ENCODE data around the gene UNC13B.

Gene UNC13B

GRCh38 chr9:35342221-35342958 lies 180.6 kb downstream of the UNC13B start:
- peaks cover 6% of the 10 kb centered on the region for H3K4me1 ChIP-seq (ENCODE audit: insufficient read depth, low read length)
- no peaks in the 10 kb centered on the region for H3K27me3 ChIP-seq (ENCODE audit: insufficient read depth, low read length)
- no peaks in the 10 kb centered on the region for H3K36me3 ChIP-seq (ENCODE audit: insufficient read depth, low read depth, low read length)
- no peak overlapping the region for H3K4me3 ChIP-seq (ENCODE audit: low read length)
- no peaks in the 10 kb centered on the region for H3K9me3 ChIP-seq (ENCODE audit: insufficient read depth, low read depth, low read length)
- H3K27ac ChIP-seq (ENCODE audit: low read length), result no peak overlapping the region
- H3K9ac ChIP-seq (ENCODE audit: low read depth, low read length), result no peak overlapping the region

- H3K4me3 ChIP-seq (ENCODE audit: low read length), result no peak overlapping the region
- H3K9me3 ChIP-seq (ENCODE audit: insufficient read depth, low read depth, low read length), result no peaks in the 10 kb centered on the region
- no peak overlapping the region for H3K9ac ChIP-seq (ENCODE audit: low read depth, low read length)
- H3K27me3 ChIP-seq (ENCODE audit: insufficient read depth, low read length), result no peaks in the 10 kb centered on the region
- H3K4me1 ChIP-seq (ENCODE audit: insufficient read depth, low read length), result no peaks in the 10 kb centered on the region
- no peak overlapping the region for H3K27ac ChIP-seq (ENCODE audit: low read length)
- no peaks in the 10 kb centered on the region for H3K36me3 ChIP-seq (ENCODE audit: insufficient read depth, low read depth, low read length)
Observed at GRCh38 chr9:35348109-35348508, 186.3 kb downstream of the UNC13B start.

- H3K4me1 ChIP-seq (ENCODE audit: insufficient read depth, low read length), result no peaks in the 10 kb centered on the region
- H3K36me3 ChIP-seq (ENCODE audit: insufficient read depth, low read depth, low read length), result no peaks in the 10 kb centered on the region
- no peak overlapping the region for H3K9ac ChIP-seq (ENCODE audit: low read depth, low read length)
- no peaks in the 10 kb centered on the region for H3K27me3 ChIP-seq (ENCODE audit: insufficient read depth, low read length)
- no peak overlapping the region for H3K27ac ChIP-seq (ENCODE audit: low read length)
- H3K9me3 ChIP-seq (ENCODE audit: insufficient read depth, low read depth, low read length), result no peaks in the 10 kb centered on the region
- no peak overlapping the region for H3K4me3 ChIP-seq (ENCODE audit: low read length)
Observed at GRCh38 chr9:35349287-35349990, 187.6 kb downstream of the UNC13B start.

GRCh38 chr9:35350212-35350611 lies 188.4 kb downstream of the UNC13B start:
- no peaks in the 10 kb centered on the region for H3K36me3 ChIP-seq (ENCODE audit: insufficient read depth, low read depth, low read length)
- H3K4me1 ChIP-seq (ENCODE audit: insufficient read depth, low read length), result no peaks in the 10 kb centered on the region
- no peaks in the 10 kb centered on the region for H3K27me3 ChIP-seq (ENCODE audit: insufficient read depth, low read length)
- no peak overlapping the region for H3K9ac ChIP-seq (ENCODE audit: low read depth, low read length)
- no peaks in the 10 kb centered on the region for H3K9me3 ChIP-seq (ENCODE audit: insufficient read depth, low read depth, low read length)
- no peak overlapping the region for H3K27ac ChIP-seq (ENCODE audit: low read length)
- H3K4me3 ChIP-seq (ENCODE audit: low read length), result no peak overlapping the region

- H3K27me3 ChIP-seq (ENCODE audit: insufficient read depth, low read length), result no peaks in the 10 kb centered on the region
- no peak overlapping the region for H3K4me3 ChIP-seq (ENCODE audit: low read length)
- H3K9me3 ChIP-seq (ENCODE audit: insufficient read depth, low read depth, low read length), result no peaks in the 10 kb centered on the region
- no peaks in the 10 kb centered on the region for H3K4me1 ChIP-seq (ENCODE audit: insufficient read depth, low read length)
- H3K27ac ChIP-seq (ENCODE audit: low read length), result no peak overlapping the region
- H3K9ac ChIP-seq (ENCODE audit: low read depth, low read length), result no peak overlapping the region
- no peaks in the 10 kb centered on the region for H3K36me3 ChIP-seq (ENCODE audit: insufficient read depth, low read depth, low read length)
Observed at GRCh38 chr9:35350827-35351549, 189.2 kb downstream of the UNC13B start.

- Histone ChIP-seq H3K9me3 (ENCODE audit: insufficient read depth, low read depth, low read length) (no peaks in the 10 kb centered on the region), H3K4me1 (ENCODE audit: insufficient read depth, low read length) (no peaks in the 10 kb centered on the region), H3K27me3 (ENCODE audit: insufficient read depth, low read length) (no peaks in the 10 kb centered on the region), H3K4me3 (ENCODE audit: low read length) (no peak overlapping the region), H3K9ac (ENCODE audit: low read depth, low read length) (no peak overlapping the region), H3K27ac (ENCODE audit: low read length) (no peak overlapping the region), H3K36me3 (ENCODE audit: insufficient read depth, low read depth, low read length) (no peaks in the 10 kb centered on the region)
Observed at GRCh38 chr9:35353731-35354365, 192.0 kb downstream of the UNC13B start.

- H3K4me3 ChIP-seq (ENCODE audit: low read length), result no peak overlapping the region
Observed at GRCh38 chr9:35355939-35356338, 194.1 kb downstream of the UNC13B start.

GRCh38 chr9:35357116-35357515 lies 195.3 kb downstream of the UNC13B start:
- H3K9ac ChIP-seq (ENCODE audit: low read depth, low read length), result no peak overlapping the region
- H3K27me3 ChIP-seq (ENCODE audit: insufficient read depth, low read length), result no peaks in the 10 kb centered on the region
- H3K27ac ChIP-seq (ENCODE audit: low read length), result no peak overlapping the region
- no peak overlapping the region for H3K4me3 ChIP-seq (ENCODE audit: low read length)
- H3K9me3 ChIP-seq (ENCODE audit: insufficient read depth, low read depth, low read length), result no peaks in the 10 kb centered on the region
- H3K4me1 ChIP-seq (ENCODE audit: insufficient read depth, low read length), result no peaks in the 10 kb centered on the region
- no peaks in the 10 kb centered on the region for H3K36me3 ChIP-seq (ENCODE audit: insufficient read depth, low read depth, low read length)

More at GRCh38 chr9:35355939-35356338, 194.1 kb downstream of the UNC13B start:
- no peaks in the 10 kb centered on the region for H3K4me1 ChIP-seq (ENCODE audit: insufficient read depth, low read length)
- no peaks in the 10 kb centered on the region for H3K9me3 ChIP-seq (ENCODE audit: insufficient read depth, low read depth, low read length)
- no peak overlapping the region for H3K27ac ChIP-seq (ENCODE audit: low read length)
- H3K9ac ChIP-seq (ENCODE audit: low read depth, low read length), result no peak overlapping the region
- no peaks in the 10 kb centered on the region for H3K36me3 ChIP-seq (ENCODE audit: insufficient read depth, low read depth, low read length)
- H3K27me3 ChIP-seq (ENCODE audit: insufficient read depth, low read length), result no peaks in the 10 kb centered on the region

GRCh38 chr9:35357826-35358225 lies 196.0 kb downstream of the UNC13B start:
- Histone ChIP-seq H3K9ac (ENCODE audit: low read depth, low read length) (no peak overlapping the region), H3K9me3 (ENCODE audit: insufficient read depth, low read depth, low read length) (no peaks in the 10 kb centered on the region), H3K4me1 (ENCODE audit: insufficient read depth, low read length) (no peaks in the 10 kb centered on the region), H3K4me3 (ENCODE audit: low read length) (no peak overlapping the region), H3K27me3 (ENCODE audit: insufficient read depth, low read length) (no peaks in the 10 kb centered on the region), H3K36me3 (ENCODE audit: insufficient read depth, low read depth, low read length) (no peaks in the 10 kb centered on the region), H3K27ac (ENCODE audit: low read length) (no peak overlapping the region)

- no peak overlapping the region for H3K4me3 ChIP-seq (ENCODE audit: low read length)
- no peaks in the 10 kb centered on the region for H3K27me3 ChIP-seq (ENCODE audit: insufficient read depth, low read length)
- 0 out of 2 replicates have a peak, but pooled peaks cover under 1% of the 10 kb centered on the region for H3K36me3 ChIP-seq (ENCODE audit: insufficient read depth, low read depth, low read length)
- H3K4me1 ChIP-seq (ENCODE audit: insufficient read depth, low read length), result no peaks in the 10 kb centered on the region
- H3K27ac ChIP-seq (ENCODE audit: low read length), result no peak overlapping the region
- no peaks in the 10 kb centered on the region for H3K9me3 ChIP-seq (ENCODE audit: insufficient read depth, low read depth, low read length)
- H3K9ac ChIP-seq (ENCODE audit: low read depth, low read length), result no peak overlapping the region
Observed at GRCh38 chr9:35364817-35365585, 203.2 kb downstream of the UNC13B start.

GRCh38 chr9:35366627-35367026 lies 204.8 kb downstream of the UNC13B start:
- Histone ChIP-seq H3K4me1 (ENCODE audit: insufficient read depth, low read length) (no peaks in the 10 kb centered on the region), H3K4me3 (ENCODE audit: low read length) (no peak overlapping the region), H3K27ac (ENCODE audit: low read length) (no peak overlapping the region), H3K36me3 (ENCODE audit: insufficient read depth, low read depth, low read length) (0 out of 2 replicates have a peak, but pooled peaks cover 4% of the 10 kb centered on the region), H3K27me3 (ENCODE audit: insufficient read depth, low read length) (no peaks in the 10 kb centered on the region), H3K9ac (ENCODE audit: low read depth, low read length) (no peak overlapping the region), H3K9me3 (ENCODE audit: insufficient read depth, low read depth, low read length) (no peaks in the 10 kb centered on the region)

Measured in iPS-20b (cell line).